PFSK-1 (cell line): Measurements from ENCODE around the gene IRGQ.

ENCODE experiments used
- POLR2AphosphoS5 ChIP-seq: IDR thresholded peaks from 2 replicates; pipeline ENCODE4 v1.6.1; 2012; ENCODE audit warnings: low read depth, mild to moderate bottlenecking, control low read depth, low read length, moderate library complexity
- SIN3A ChIP-seq: IDR thresholded peaks from 2 replicates; pipeline ENCODE4 v1.6.1; 2012; ENCODE audit warnings: mild to moderate bottlenecking, low read length, moderate library complexity, borderline replicate concordance; ENCODE audit not compliant: insufficient read depth
- TAF1 ChIP-seq: IDR thresholded peaks from 2 replicates; pipeline ENCODE4 v1.6.1; 2012; ENCODE audit warnings: low read length, control low read depth, borderline replicate concordance; ENCODE audit not compliant: insufficient read depth
- TF ChIP-seq, protein P1 (sequence below), 2 experiments: IDR thresholded peaks; 2 replicates each; pipeline versions ENCODE4 v1.6.1 to v1.8.0; 2011 to 2012; ENCODE audit warnings: low read depth in 2 of 2, low read length in 2 of 2, control low read depth in 1 of 2, inconsistent platforms in 1 of 2, mild to moderate bottlenecking in 1 of 2, moderate library complexity in 1 of 2; ENCODE audit not compliant: insufficient read depth in 1 of 2

DNA sequence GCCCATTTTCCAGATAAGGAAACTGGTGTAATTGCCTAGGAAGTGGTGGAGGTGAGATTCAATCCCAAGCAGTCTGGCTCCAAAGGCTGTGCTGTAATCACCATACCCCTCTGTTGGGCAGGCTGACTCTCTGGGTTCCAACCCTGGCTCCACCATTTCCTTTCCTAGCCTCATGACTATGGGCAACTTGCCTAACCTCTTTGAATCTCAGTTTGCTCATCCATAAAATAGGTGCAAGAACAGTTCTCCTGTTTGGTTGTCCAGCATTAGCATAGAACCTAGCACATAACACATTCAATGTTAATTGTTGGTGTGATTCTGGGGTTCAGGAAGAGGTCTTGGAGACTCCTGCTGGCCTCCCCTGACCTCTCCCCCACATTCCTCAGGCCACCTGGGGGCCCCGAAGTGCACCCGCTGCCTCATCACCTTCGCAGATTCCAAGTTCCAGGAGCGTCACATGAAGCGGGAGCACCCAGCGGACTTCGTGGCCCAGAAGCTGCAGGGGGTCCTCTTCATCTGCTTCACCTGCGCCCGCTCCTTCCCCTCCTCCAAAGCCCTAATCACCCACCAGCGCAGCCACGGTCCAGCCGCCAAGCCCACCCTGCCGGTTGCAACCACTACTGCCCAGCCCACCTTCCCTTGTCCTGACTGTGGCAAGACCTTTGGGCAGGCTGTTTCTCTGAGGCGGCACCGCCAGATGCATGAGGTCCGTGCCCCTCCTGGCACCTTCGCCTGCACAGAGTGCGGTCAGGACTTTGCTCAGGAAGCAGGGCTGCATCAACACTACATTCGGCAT lies 2.7 kb upstream of the IRGQ start:
- no peak for TF ChIP-seq POLR2AphosphoS5
- TF ChIP-seq, protein P1, sequence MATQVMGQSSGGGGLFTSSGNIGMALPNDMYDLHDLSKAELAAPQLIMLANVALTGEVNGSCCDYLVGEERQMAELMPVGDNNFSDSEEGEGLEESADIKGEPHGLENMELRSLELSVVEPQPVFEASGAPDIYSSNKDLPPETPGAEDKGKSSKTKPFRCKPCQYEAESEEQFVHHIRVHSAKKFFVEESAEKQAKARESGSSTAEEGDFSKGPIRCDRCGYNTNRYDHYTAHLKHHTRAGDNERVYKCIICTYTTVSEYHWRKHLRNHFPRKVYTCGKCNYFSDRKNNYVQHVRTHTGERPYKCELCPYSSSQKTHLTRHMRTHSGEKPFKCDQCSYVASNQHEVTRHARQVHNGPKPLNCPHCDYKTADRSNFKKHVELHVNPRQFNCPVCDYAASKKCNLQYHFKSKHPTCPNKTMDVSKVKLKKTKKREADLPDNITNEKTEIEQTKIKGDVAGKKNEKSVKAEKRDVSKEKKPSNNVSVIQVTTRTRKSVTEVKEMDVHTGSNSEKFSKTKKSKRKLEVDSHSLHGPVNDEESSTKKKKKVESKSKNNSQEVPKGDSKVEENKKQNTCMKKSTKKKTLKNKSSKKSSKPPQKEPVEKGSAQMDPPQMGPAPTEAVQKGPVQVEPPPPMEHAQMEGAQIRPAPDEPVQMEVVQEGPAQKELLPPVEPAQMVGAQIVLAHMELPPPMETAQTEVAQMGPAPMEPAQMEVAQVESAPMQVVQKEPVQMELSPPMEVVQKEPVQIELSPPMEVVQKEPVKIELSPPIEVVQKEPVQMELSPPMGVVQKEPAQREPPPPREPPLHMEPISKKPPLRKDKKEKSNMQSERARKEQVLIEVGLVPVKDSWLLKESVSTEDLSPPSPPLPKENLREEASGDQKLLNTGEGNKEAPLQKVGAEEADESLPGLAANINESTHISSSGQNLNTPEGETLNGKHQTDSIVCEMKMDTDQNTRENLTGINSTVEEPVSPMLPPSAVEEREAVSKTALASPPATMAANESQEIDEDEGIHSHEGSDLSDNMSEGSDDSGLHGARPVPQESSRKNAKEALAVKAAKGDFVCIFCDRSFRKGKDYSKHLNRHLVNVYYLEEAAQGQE (IDR thresholded peaks at IDR 0.05; ENCODE audit: insufficient read depth in 1 of 2, low read depth in 2 of 2, low read length in 2 of 2), result no peak
- TF ChIP-seq TAF1, result no peak
- TF ChIP-seq SIN3A, result no peak
